Measurements from ENCODE around the gene TLCD2.
"Not testable (repeated sequence)": the region's sequence is repeated elsewhere in the genome, so short reads cannot be mapped to it uniquely, and the experiment has no call there.

The TLCD2 gene

GRCh38 chr17:1676401-1676800, 33.8 kb downstream of the TLCD2 start:
- Histone ChIP-seq H3K27me3 (ENCODE audit: control insufficient read depth, insufficient read depth, low read length) (no peaks in the 10 kb centered on the region), H3K27ac (ENCODE audit: low read depth, low read length) (no peak overlapping the region), H3K36me3 (ENCODE audit: control insufficient read depth, insufficient read depth, low read length) (peaks cover 99% of the 10 kb centered on the region)

GRCh38 chr17:1673041-1673785, 37.0 kb downstream of the TLCD2 start:
- no peaks in the 10 kb centered on the region for H3K27me3 ChIP-seq (ENCODE audit: control insufficient read depth, insufficient read depth, low read length)
- H3K4me1 ChIP-seq (ENCODE audit: control insufficient read depth, insufficient read depth, low read length) = no peaks in the 10 kb centered on the region
- no peak overlapping the region for H3K4me3 ChIP-seq (ENCODE audit: low read depth, low read length)
- no peak overlapping the region for H3K27ac ChIP-seq (ENCODE audit: low read depth, low read length)
- no peak overlapping the region for H3K9ac ChIP-seq (ENCODE audit: low read length)
- no peaks in the 10 kb centered on the region for H3K9me3 ChIP-seq (ENCODE audit: control insufficient read depth, insufficient read depth, low read depth, low read length)
- H3K36me3 ChIP-seq (ENCODE audit: control insufficient read depth, insufficient read depth, low read length) = peaks cover 97% of the 10 kb centered on the region

More at GRCh38 chr17:1676401-1676800, 33.8 kb downstream of the TLCD2 start:
- H3K4me3 ChIP-seq (ENCODE audit: low read depth, low read length) = no peak overlapping the region
- H3K9ac ChIP-seq (ENCODE audit: low read length) = no peak overlapping the region
- no peaks in the 10 kb centered on the region for H3K4me1 ChIP-seq (ENCODE audit: control insufficient read depth, insufficient read depth, low read length)
- H3K9me3 ChIP-seq (ENCODE audit: control insufficient read depth, insufficient read depth, low read depth, low read length) = no peaks in the 10 kb centered on the region

GRCh38 chr17:1663934-1664333, 46.2 kb downstream of the TLCD2 start:
- peaks cover 95% of the 10 kb centered on the region for H3K36me3 ChIP-seq (ENCODE audit: control insufficient read depth, insufficient read depth, low read length)
- H3K9me3 ChIP-seq (ENCODE audit: control insufficient read depth, insufficient read depth, low read depth, low read length); H3K27ac ChIP-seq (ENCODE audit: low read depth, low read length); H3K4me1 ChIP-seq (ENCODE audit: control insufficient read depth, insufficient read depth, low read length); H3K4me3 ChIP-seq (ENCODE audit: low read depth, low read length); H3K27me3 ChIP-seq (ENCODE audit: control insufficient read depth, insufficient read depth, low read length); H3K9ac ChIP-seq (ENCODE audit: low read length): not testable (repeated sequence)

- no peak overlapping the region for H3K27ac ChIP-seq (ENCODE audit: low read depth, low read length)
- no peaks in the 10 kb centered on the region for H3K9me3 ChIP-seq (ENCODE audit: control insufficient read depth, insufficient read depth, low read depth, low read length)
- no peak overlapping the region for H3K4me3 ChIP-seq (ENCODE audit: low read depth, low read length)
- no peaks in the 10 kb centered on the region for H3K4me1 ChIP-seq (ENCODE audit: control insufficient read depth, insufficient read depth, low read length)
- peaks cover 96% of the 10 kb centered on the region for H3K36me3 ChIP-seq (ENCODE audit: control insufficient read depth, insufficient read depth, low read length)
- no peaks in the 10 kb centered on the region for H3K27me3 ChIP-seq (ENCODE audit: control insufficient read depth, insufficient read depth, low read length)
- no peak overlapping the region for H3K9ac ChIP-seq (ENCODE audit: low read length)
Measured at GRCh38 chr17:1661045-1661444, 49.1 kb downstream of the TLCD2 start.

GRCh38 chr17:1658100-1658499, 52.1 kb downstream of the TLCD2 start:
- Histone ChIP-seq H3K4me3 (ENCODE audit: low read depth, low read length) (no peak overlapping the region), H3K9me3 (ENCODE audit: control insufficient read depth, insufficient read depth, low read depth, low read length) (no peaks in the 10 kb centered on the region), H3K27me3 (ENCODE audit: control insufficient read depth, insufficient read depth, low read length) (no peaks in the 10 kb centered on the region), H3K4me1 (ENCODE audit: control insufficient read depth, insufficient read depth, low read length) (no peaks in the 10 kb centered on the region), H3K27ac (ENCODE audit: low read depth, low read length) (no peak overlapping the region), H3K9ac (ENCODE audit: low read length) (no peak overlapping the region), H3K36me3 (ENCODE audit: control insufficient read depth, insufficient read depth, low read length) (peaks cover 94% of the 10 kb centered on the region)

- Histone ChIP-seq H3K9ac (ENCODE audit: low read length) (no peak overlapping the region), H3K4me3 (ENCODE audit: low read depth, low read length) (no peak overlapping the region), H3K27ac (ENCODE audit: low read depth, low read length) (no peak overlapping the region), H3K4me1 (ENCODE audit: control insufficient read depth, insufficient read depth, low read length) (no peaks in the 10 kb centered on the region; the same call in 1 of the 2 replicates), H3K27me3 (ENCODE audit: control insufficient read depth, insufficient read depth, low read length) (no peaks in the 10 kb centered on the region), H3K36me3 (ENCODE audit: control insufficient read depth, insufficient read depth, low read length) (peaks cover 81% of the 10 kb centered on the region), H3K9me3 (ENCODE audit: control insufficient read depth, insufficient read depth, low read depth, low read length) (no peaks in the 10 kb centered on the region)
Measured at GRCh38 chr17:1653735-1654134, 56.4 kb downstream of the TLCD2 start.

- H3K9ac ChIP-seq (ENCODE audit: low read length); H3K4me3 ChIP-seq (ENCODE audit: low read depth, low read length); H3K27ac ChIP-seq (ENCODE audit: low read depth, low read length); H3K9me3 ChIP-seq (ENCODE audit: control insufficient read depth, insufficient read depth, low read depth, low read length); H3K27me3 ChIP-seq (ENCODE audit: control insufficient read depth, insufficient read depth, low read length); H3K4me1 ChIP-seq (ENCODE audit: control insufficient read depth, insufficient read depth, low read length): not testable (repeated sequence)
- peaks cover 71% of the 10 kb centered on the region for H3K36me3 ChIP-seq (ENCODE audit: control insufficient read depth, insufficient read depth, low read length)
Measured at GRCh38 chr17:1652794-1653193, 57.4 kb downstream of the TLCD2 start.
